NCI-H82 treated with DMSO at 0.1 percent for 48 hours (cell line): ENCODE measurements around the gene IKZF2.
A peak's percentile ranks its signal among the peaks of the same experiment; 100 is the strongest.

Experiments
- DNase-seq: peaks from one replicate; lab custom pipeline; 2025; ENCODE audit not compliant: unreplicated experiment; lab: John Stamatoyannopoulos, UW

IKZF2 gene

DNA sequence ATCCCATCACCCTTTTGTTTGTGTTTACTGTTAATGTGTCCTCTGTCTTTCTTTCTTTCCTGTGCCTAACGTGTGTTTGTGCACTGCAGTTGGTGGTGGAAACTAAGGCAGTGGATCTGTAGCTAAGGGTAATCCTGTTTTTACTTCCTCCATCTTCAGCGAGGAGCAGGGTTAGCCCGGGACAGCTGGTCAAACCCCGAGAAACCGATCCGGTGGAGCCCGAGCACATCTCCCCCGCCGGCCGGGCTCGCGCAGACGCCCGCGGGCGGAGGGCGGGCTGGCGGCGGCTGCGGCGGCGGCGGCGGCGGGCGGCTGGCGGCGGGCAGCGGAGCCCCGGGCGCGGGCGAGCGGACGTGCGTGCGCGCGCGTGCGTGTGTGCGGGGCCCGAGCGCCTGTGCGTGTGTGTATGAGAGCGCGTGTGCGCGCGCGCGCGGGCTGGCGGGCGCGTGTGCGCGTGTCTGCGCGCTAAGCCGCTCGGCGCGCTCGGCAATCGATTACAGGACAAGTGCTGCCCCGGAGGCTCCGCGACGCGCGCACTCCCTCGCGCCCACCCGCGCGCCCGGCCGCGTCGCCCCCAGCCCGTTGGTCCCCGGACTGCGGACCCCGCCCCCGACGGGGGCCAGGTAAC lies at the start of gene IKZF2:
TSS of gene IKZF2 (minus strand) at position 176 of the 628 bp plus-strand sequence. CDS start 2,983 bp downstream, outside the sequence.
- peak; percentile 70 for DNase-seq

DNA sequence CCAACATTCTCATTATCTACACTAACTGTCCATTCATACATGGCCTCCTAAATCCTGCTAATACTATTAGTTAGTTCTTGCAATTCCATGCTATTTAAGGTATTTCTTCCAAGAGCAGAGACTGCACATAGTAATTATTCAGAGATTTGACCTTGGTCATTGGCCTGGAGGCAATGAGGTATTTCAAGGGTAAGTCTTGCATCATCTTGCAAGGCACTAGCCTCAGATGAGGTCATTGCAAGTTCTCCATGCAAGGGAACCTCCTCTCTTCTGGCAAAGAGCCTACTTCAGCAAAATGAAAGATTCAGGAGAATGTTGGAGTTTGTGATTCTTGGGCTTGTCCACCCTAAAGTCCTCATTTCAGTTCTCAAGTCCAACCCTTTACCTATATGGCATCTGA lies 48.5 kb upstream of the IKZF2 start:
- DNase-seq: no peak

DNA sequence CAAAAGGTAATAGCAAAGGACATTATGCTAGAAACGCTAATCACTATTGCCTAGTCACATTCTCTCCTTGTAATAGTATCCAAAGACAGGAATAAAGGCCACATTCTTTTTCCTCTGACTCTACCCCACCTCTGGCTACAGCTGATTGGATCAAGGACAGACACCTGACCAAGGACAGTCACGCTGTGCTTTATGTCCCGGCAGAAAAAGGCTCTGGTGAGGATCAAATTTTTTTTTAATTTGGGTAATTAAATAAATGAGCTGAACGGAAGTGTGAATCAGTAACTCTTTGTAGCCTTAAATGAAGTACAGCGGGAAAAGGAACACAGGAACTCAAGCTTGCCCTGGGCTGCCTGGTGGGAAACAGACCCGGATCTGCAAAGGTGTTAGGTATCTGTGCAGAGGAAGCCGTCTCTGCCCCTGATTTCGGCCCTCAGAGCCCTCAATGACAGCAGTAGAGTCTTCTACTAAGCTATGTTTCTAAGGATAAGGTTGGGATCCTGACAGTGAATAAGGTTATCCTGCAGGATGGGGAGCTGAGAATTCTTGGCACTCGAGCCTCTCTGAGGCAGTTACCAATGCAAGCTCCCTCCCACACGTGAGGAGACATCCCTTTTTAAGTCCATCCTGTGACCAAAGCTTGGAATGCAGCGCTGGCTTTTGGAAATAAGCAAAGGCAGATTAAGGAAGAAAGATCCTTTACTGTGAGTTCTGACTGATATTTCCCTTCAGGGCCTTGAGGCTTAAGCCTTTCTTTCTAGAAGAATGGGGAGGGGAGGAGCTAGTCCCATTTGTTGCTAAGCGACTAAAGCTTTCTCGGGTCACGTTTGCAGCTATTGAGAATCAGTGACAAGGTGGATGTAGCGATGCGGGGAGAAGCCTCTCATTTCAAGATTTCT lies 37.8 kb upstream of the IKZF2 start:
- no peak for DNase-seq

- no peak for DNase-seq
These were observed 37.1 kb upstream of the IKZF2 start for GRCh38 chr2:213188533-213188867.

DNA sequence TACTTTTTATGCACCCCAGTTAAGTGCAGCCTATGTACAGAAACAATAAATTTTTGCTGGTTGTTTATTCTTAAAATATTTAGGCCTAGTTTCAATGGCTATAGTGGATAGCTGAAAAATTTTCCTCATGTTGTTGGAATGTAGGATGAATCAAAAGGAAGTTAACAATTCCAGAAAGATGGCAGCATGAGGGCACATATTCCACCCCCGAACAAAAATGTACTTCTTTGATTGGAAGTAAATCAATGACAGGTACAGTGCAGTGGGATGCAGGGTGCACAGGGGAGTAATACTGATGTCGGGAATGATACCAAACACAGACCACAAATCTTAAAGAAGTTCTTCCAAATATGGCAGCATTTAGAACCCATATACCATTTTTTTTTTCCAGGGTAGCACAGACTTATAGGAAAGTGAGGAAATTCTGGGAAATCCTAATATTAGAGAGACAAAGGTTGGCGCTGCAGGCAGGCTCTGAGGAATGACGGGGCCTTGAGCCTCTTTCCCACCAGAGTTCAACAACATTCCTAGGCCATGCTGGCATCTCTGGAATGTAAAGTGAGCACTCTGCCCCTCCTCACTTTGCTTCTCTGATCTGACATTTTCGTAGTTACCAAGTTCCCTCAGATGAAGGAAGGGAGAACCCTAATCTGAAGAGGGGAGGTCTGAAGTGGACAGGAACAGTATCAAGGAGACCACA lies 36.6 kb upstream of the IKZF2 start:
- no peak for DNase-seq

- no peak for DNase-seq
These were observed 36.0 kb upstream of the IKZF2 start for GRCh38 chr2:213187386-213187785.

GRCh38 chr2:213185147-213185822 lies 33.9 kb upstream of the IKZF2 start:
- DNase-seq: no peak

- DNase-seq: no peak
These were observed 30.3 kb upstream of the IKZF2 start for GRCh38 chr2:213181712-213182111.

DNA sequence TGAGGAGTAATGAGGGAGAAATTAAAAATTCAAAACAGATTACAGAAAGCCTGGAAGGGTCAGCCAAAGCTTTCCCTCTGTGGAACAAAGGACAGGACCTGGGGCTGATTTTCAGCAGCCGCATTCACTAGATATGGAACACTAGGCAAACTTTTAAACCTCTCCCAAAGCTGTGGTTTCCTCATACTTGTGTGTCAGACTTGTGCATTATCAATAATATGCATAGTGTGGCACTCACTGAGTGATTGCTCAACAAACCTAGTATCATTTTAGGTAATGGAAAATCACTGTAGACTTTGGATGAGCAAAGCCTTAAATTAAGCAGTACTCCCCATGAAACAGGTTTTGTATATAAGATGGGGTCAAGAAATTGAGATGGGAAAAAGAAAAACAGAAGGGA lies 26.3 kb upstream of the IKZF2 start:
- no peak for DNase-seq

- DNase-seq: no peak
These were observed 24.3 kb upstream of the IKZF2 start for GRCh38 chr2:213175673-213176247.

DNA sequence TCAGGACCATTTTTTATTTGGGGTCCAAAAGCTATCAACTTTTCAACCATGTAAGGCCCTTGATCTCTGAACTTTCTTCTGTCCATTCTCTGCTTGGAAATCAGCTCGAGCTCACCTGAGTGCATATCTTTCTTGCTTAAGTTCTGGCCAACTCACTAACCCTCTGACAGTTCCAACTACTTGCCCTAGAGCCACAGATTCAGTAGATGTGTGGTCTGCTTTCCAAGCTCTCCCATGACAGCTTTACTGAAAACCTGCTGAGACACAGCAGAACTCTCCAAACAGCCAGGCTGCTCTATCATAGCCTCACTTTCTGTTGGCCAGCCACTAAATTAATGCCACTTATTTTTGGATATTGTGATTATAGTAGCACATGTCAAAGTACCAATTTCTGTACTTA lies 21.2 kb upstream of the IKZF2 start:
- no peak for DNase-seq

DNA sequence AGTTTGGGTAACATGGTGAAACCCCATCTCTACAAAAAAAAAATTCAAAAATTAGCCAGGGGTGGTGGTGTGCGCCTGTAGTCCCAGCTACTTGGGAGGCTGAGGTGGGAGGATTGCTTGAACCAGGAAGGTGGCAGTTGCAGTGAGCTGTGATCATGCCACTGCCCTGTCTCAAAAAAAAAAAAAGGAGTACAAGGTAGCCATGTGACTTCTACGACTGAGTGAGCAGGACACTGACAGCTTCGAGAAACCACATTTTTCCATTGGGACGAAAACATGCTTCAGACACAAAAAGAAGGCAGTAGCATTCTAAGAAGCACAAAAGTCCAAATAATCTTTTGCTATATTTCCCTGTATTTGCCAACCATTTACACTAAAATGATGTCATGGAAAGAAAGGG lies 19.7 kb upstream of the IKZF2 start:
- no peak for DNase-seq

- no peak for DNase-seq
These were observed 16.0 kb upstream of the IKZF2 start for GRCh38 chr2:213167271-213167930.

GRCh38 chr2:213166109-213166508 lies 14.7 kb upstream of the IKZF2 start:
- DNase-seq: no peak

DNA sequence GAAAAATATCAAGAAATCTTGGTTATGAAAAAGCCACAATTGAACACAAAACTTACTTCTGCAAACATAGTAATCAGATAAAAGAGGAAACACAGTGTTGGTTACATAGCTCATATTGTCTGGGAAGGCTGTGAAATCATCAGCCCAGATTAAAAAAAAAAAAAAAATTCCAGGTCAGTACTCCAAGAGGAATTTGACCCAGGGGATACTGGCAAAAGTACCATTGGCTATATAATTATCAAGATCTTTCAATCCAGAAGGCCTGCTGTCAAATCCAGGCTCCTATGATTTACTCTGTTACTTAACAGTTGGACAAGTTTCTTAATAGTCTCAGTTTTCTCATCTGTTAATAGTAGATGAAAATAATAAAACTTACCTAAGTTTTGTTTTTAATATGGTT lies 12.9 kb upstream of the IKZF2 start:
- no peak for DNase-seq

- no peak for DNase-seq
These were observed 11.2 kb upstream of the IKZF2 start for GRCh38 chr2:213162516-213163118.

GRCh38 chr2:213161759-213162515 lies 10.5 kb upstream of the IKZF2 start:
- no peak for DNase-seq

GRCh38 chr2:213159768-213160167 lies 8.4 kb upstream of the IKZF2 start:
- DNase-seq: no peak

GRCh38 chr2:213157242-213157641 lies 5.8 kb upstream of the IKZF2 start:
- no peak for DNase-seq
